ENCODE data around the gene ERBB2. TPM values are rescaled to one million over a fixed set of nuclear protein-coding genes. Genes with fewer than 3 reads are reported as not detected.

ERBB2 gene
- total and polyA plus RNA-seq, 9 of the 15 experiments (the other 6 are each of a cell fraction or from before 2014, with no cell fraction given) = 0.74 to 5.6 (median 3.3) TPM

DNA sequence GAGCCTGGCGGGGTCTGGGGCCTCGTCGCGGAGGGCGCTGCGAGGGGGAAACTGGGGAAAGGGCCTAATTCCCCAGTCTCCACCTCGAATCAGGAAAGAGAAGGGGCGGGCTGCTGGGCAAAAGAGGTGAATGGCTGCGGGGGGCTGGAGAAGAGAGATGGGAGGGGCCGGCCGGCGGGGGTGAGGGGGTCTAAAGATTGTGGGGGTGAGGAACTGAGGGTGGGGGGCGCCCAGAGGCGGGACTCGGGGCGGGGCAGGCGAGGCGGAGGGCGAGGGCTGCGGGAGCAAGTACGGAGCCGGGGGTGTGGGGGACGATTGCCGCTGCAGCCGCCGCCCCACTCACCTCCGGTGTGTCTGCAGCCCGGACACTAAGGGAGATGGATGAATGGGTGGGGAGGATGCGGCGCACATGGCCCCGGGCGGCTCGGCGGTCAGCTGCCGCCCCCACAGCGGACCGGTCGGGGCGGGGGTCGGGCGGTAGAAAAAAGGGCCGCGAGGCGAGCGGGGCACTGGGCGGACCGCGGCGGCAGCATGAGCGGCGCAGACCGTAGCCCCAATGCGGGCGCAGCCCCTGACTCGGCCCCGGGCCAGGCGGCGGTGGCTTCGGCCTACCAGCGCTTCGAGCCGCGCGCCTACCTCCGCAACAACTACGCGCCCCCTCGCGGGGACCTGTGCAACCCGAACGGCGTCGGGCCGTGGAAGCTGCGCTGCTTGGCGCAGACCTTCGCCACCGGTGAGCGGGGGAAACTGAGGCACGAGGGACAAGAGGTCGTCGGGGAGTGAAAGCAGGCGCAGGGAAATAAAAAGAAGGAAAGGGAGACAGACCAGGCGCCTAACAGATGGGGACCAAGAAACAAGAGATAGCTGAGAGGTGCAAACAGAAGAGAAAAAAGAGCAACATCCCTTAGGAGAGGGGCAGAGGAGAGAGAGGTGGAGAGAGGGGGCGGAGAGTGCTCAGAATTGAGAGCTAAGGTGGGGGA, 31.6 kb upstream of the ERBB2 start, which contains the start of gene PNMT (continued):
- TF ChIP-seq, protein P1, sequence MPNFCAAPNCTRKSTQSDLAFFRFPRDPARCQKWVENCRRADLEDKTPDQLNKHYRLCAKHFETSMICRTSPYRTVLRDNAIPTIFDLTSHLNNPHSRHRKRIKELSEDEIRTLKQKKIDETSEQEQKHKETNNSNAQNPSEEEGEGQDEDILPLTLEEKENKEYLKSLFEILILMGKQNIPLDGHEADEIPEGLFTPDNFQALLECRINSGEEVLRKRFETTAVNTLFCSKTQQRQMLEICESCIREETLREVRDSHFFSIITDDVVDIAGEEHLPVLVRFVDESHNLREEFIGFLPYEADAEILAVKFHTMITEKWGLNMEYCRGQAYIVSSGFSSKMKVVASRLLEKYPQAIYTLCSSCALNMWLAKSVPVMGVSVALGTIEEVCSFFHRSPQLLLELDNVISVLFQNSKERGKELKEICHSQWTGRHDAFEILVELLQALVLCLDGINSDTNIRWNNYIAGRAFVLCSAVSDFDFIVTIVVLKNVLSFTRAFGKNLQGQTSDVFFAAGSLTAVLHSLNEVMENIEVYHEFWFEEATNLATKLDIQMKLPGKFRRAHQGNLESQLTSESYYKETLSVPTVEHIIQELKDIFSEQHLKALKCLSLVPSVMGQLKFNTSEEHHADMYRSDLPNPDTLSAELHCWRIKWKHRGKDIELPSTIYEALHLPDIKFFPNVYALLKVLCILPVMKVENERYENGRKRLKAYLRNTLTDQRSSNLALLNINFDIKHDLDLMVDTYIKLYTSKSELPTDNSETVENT (CRISPR knock-in tag; IDR thresholded peaks at IDR 0.05) = peak; percentile 76
- TF ChIP-seq TEAD4 (IDR thresholded peaks at IDR 0.05; ENCODE audit: low read length) = peak; percentile 23; the same call in 1 of the 2 replicates
- no peak for TF ChIP-seq TEAD4 (CRISPR knock-in tag; IDR thresholded peaks at IDR 0.05; ENCODE audit: borderline replicate concordance)
- no peak for TF ChIP-seq TCF7L2 (IDR thresholded peaks at IDR 0.05; ENCODE audit: low read depth, low read length)
- TF ChIP-seq NRF1 (conservative IDR thresholded peaks at IDR 0.05 in 1 of 2, IDR thresholded peaks at IDR 0.05 in 1 of 2) = peak; percentile 65 to 70
- TF ChIP-seq ATF7 (IDR thresholded peaks at IDR 0.05) = peak; percentile 73
- TF ChIP-seq, protein P2, sequence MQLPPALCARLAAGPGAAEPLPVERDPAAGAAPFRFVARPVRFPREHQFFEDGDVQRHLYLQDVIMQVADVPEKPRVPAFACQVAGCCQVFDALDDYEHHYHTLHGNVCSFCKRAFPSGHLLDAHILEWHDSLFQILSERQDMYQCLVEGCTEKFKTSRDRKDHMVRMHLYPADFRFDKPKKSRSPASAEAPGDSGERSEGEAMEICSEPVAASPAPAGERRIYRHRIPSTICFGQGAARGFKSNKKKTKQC (CRISPR knock-in tag; IDR thresholded peaks at IDR 0.05) = 0 out of 2 replicates have a peak, but pooled peaks have one; percentile 52
- TF ChIP-seq, protein P3, sequence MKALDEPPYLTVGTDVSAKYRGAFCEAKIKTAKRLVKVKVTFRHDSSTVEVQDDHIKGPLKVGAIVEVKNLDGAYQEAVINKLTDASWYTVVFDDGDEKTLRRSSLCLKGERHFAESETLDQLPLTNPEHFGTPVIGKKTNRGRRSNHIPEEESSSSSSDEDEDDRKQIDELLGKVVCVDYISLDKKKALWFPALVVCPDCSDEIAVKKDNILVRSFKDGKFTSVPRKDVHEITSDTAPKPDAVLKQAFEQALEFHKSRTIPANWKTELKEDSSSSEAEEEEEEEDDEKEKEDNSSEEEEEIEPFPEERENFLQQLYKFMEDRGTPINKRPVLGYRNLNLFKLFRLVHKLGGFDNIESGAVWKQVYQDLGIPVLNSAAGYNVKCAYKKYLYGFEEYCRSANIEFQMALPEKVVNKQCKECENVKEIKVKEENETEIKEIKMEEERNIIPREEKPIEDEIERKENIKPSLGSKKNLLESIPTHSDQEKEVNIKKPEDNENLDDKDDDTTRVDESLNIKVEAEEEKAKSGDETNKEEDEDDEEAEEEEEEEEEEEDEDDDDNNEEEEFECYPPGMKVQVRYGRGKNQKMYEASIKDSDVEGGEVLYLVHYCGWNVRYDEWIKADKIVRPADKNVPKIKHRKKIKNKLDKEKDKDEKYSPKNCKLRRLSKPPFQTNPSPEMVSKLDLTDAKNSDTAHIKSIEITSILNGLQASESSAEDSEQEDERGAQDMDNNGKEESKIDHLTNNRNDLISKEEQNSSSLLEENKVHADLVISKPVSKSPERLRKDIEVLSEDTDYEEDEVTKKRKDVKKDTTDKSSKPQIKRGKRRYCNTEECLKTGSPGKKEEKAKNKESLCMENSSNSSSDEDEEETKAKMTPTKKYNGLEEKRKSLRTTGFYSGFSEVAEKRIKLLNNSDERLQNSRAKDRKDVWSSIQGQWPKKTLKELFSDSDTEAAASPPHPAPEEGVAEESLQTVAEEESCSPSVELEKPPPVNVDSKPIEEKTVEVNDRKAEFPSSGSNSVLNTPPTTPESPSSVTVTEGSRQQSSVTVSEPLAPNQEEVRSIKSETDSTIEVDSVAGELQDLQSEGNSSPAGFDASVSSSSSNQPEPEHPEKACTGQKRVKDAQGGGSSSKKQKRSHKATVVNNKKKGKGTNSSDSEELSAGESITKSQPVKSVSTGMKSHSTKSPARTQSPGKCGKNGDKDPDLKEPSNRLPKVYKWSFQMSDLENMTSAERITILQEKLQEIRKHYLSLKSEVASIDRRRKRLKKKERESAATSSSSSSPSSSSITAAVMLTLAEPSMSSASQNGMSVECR (CRISPR knock-in tag; IDR thresholded peaks at IDR 0.05) = 0 out of 2 replicates have a peak, but pooled peaks have one; percentile 37
- TF ChIP-seq GTF2E2 (tag; IDR thresholded peaks at IDR 0.05) = no peak
- TF ChIP-seq, protein P4, sequence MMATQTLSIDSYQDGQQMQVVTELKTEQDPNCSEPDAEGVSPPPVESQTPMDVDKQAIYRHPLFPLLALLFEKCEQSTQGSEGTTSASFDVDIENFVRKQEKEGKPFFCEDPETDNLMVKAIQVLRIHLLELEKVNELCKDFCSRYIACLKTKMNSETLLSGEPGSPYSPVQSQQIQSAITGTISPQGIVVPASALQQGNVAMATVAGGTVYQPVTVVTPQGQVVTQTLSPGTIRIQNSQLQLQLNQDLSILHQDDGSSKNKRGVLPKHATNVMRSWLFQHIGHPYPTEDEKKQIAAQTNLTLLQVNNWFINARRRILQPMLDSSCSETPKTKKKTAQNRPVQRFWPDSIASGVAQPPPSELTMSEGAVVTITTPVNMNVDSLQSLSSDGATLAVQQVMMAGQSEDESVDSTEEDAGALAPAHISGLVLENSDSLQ (IDR thresholded peaks at IDR 0.05) = no peak
- peak; percentile 97 for TF ChIP-seq KDM2B (CRISPR knock-in tag; IDR thresholded peaks at IDR 0.05)
- TF ChIP-seq MEF2D (tag; conservative IDR thresholded peaks at IDR 0.05; ENCODE audit: low read depth) = no peak
- TF ChIP-seq, protein P5, sequence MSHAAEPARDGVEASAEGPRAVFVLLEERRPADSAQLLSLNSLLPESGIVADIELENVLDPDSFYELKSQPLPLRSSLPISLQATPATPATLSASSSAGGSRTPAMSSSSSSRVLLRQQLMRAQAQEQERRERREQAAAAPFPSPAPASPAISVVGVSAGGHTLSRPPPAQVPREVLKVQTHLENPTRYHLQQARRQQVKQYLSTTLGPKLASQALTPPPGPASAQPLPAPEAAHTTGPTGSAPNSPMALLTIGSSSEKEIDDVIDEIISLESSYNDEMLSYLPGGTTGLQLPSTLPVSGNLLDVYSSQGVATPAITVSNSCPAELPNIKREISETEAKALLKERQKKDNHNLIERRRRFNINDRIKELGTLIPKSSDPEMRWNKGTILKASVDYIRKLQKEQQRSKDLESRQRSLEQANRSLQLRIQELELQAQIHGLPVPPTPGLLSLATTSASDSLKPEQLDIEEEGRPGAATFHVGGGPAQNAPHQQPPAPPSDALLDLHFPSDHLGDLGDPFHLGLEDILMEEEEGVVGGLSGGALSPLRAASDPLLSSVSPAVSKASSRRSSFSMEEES (CRISPR knock-in tag; IDR thresholded peaks at IDR 0.05) = no peak
- TF ChIP-seq, protein P6, sequence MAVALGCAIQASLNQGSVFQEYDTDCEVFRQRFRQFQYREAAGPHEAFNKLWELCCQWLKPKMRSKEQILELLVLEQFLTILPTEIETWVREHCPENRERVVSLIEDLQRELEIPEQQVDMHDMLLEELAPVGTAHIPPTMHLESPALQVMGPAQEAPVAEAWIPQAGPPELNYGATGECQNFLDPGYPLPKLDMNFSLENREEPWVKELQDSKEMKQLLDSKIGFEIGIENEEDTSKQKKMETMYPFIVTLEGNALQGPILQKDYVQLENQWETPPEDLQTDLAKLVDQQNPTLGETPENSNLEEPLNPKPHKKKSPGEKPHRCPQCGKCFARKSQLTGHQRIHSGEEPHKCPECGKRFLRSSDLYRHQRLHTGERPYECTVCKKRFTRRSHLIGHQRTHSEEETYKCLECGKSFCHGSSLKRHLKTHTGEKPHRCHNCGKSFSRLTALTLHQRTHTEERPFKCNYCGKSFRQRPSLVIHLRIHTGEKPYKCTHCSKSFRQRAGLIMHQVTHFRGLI (CRISPR knock-in tag; IDR thresholded peaks at IDR 0.05) = 0 out of 2 replicates have a peak, but pooled peaks have one; percentile 4
